ENCODE results near the gene BCAR1. TPM values are rescaled to one million over a fixed set of nuclear protein-coding genes. Genes with fewer than 3 reads are reported as not detected.
"Not testable (repeated sequence)": the region's sequence is repeated elsewhere in the genome, so short reads cannot be mapped to it uniquely, and the experiment has no call there.

BCAR1 gene
- total RNA-seq, 1 donor from 2014 or later: 278 TPM

GRCh38 chr16:75207831-75208230 lies 43.6 kb downstream of the BCAR1 start:
- DNase-seq (ENCODE audit: extremely low read depth, low read depth, low spot score): no peak

- DNase-seq (ENCODE audit: extremely low read depth, low read depth, low spot score): no peak
Measured at GRCh38 chr16:75206749-75207451, 44.5 kb downstream of the BCAR1 start, which contains the start of gene CTRB2. Gene CTRB2, minus strand, starts transcription at chr16:75207161. Its CDS starts 20 bp downstream, at chr16:75207141.

- DNase-seq (ENCODE audit: extremely low read depth, low read depth, low spot score): not testable (repeated sequence)
Measured at GRCh38 chr16:75205961-75206748, 45.3 kb downstream of the BCAR1 start.

- not testable (repeated sequence) for DNase-seq (ENCODE audit: extremely low read depth, low read depth, low spot score)
Measured at GRCh38 chr16:75205438-75205837, 46.0 kb downstream of the BCAR1 start.

- not testable (repeated sequence) for DNase-seq (ENCODE audit: extremely low read depth, low read depth, low spot score)
Measured at GRCh38 chr16:75204905-75205304, 46.5 kb downstream of the BCAR1 start.

- no peak for DNase-seq (ENCODE audit: extremely low read depth, low read depth, low spot score)
Measured at GRCh38 chr16:75204410-75204758, 47.0 kb downstream of the BCAR1 start.

- DNase-seq (ENCODE audit: extremely low read depth, low read depth, low spot score): no peak
Measured at GRCh38 chr16:75203667-75204409, 47.6 kb downstream of the BCAR1 start.

GRCh38 chr16:75203096-75203495 lies 48.3 kb downstream of the BCAR1 start:
- no peak for DNase-seq (ENCODE audit: extremely low read depth, low read depth, low spot score)

GRCh38 chr16:75202069-75202590 lies 49.3 kb downstream of the BCAR1 start:
- DNase-seq (ENCODE audit: extremely low read depth, low read depth, low spot score): no peak

- DNase-seq (ENCODE audit: extremely low read depth, low read depth, low spot score): no peak
Measured at GRCh38 chr16:75198135-75198600, 53.3 kb downstream of the BCAR1 start.

- DNase-seq (ENCODE audit: extremely low read depth, low read depth, low spot score): no peak
Measured at GRCh38 chr16:75197522-75198134, 53.8 kb downstream of the BCAR1 start.

- DNase-seq (ENCODE audit: extremely low read depth, low read depth, low spot score): no peak
Measured at GRCh38 chr16:75196836-75197235, 54.6 kb downstream of the BCAR1 start.

- no peak for DNase-seq (ENCODE audit: extremely low read depth, low read depth, low spot score)
Measured at GRCh38 chr16:75195811-75196790, 55.3 kb downstream of the BCAR1 start.

- no peak for DNase-seq (ENCODE audit: extremely low read depth, low read depth, low spot score)
Measured at GRCh38 chr16:75193730-75194444, 57.5 kb downstream of the BCAR1 start.

GRCh38 chr16:75193265-75193650 lies 58.2 kb downstream of the BCAR1 start:
- DNase-seq (ENCODE audit: extremely low read depth, low read depth, low spot score): no peak

- no peak for DNase-seq (ENCODE audit: extremely low read depth, low read depth, low spot score)
Measured at GRCh38 chr16:75192606-75193264, 58.7 kb downstream of the BCAR1 start.

GRCh38 chr16:75189638-75190245 lies 61.7 kb downstream of the BCAR1 start:
- no peak for DNase-seq (ENCODE audit: extremely low read depth, low read depth, low spot score)
